ENCODE data around the gene GAGE12H. TPM values are rescaled to one million over a fixed set of nuclear protein-coding genes. Genes with fewer than 3 reads are reported as not detected.

GAGE12H gene
- total and polyA plus RNA-seq, 2 of the 13 experiments (the other 11 are each of a cell fraction or from before 2014, with no cell fraction given): not detected

GRCh38 chrX:49610718-49611310 is 31.1 kb downstream of the GAGE12H start (continued):
- TF ChIP-seq USF2 (IDR thresholded peaks at IDR 0.05; ENCODE audit: low read depth, low read length) (no peak), USF2 (CRISPR knock-in tag; IDR thresholded peaks at IDR 0.05; ENCODE audit: borderline replicate concordance) (peak; percentile 31; the same call in 1 of the 2 replicates), SALL1 (CRISPR knock-in tag; IDR thresholded peaks at IDR 0.05) (peak; percentile 32; the same call in 1 of the 2 replicates), GFI1 (CRISPR knock-in tag; IDR thresholded peaks at IDR 0.05; ENCODE audit: borderline replicate concordance) (peak; percentile 80; the same call in 1 of the 2 replicates), HDAC2 (CRISPR knock-in tag; IDR thresholded peaks at IDR 0.05) (peak; percentile 43; the same call in 1 of the 2 replicates), SAP130 (CRISPR knock-in tag; IDR thresholded peaks at IDR 0.05; ENCODE audit: low read depth) (0 out of 2 replicates have a peak, but pooled peaks have one; percentile 13), ZFP90 (CRISPR knock-in tag; IDR thresholded peaks at IDR 0.05; ENCODE audit: borderline replicate concordance) (no peak), MTA3 (CRISPR knock-in tag; IDR thresholded peaks at IDR 0.05) (no peak), PAXIP1 (CRISPR knock-in tag; conservative IDR thresholded peaks at IDR 0.05) (peak; percentile 74), CEBPB (IDR thresholded peaks at IDR 0.05; ENCODE audit: borderline replicate concordance, low read depth, low read length) (peak; percentile 26; the same call in 1 of the 2 replicates), ZNF878 (CRISPR knock-in tag; IDR thresholded peaks at IDR 0.05) (no peak), YY1 (IDR thresholded peaks at IDR 0.05; ENCODE audit: insufficient read depth, insufficient replicate concordance, low read depth, low read length) (no peak), STAT6 (CRISPR knock-in tag; IDR thresholded peaks at IDR 0.05; ENCODE audit: borderline replicate concordance) (0 out of 2 replicates have a peak, but pooled peaks have one; percentile 38), TBX2 (CRISPR knock-in tag; IDR thresholded peaks at IDR 0.05; ENCODE audit: borderline replicate concordance) (peak; percentile 64; the same call in 1 of the 2 replicates), SOX5 (CRISPR knock-in tag; IDR thresholded peaks at IDR 0.05; ENCODE audit: borderline replicate concordance) (peak; percentile 78; the same call in 1 of the 2 replicates), ZNF850 (CRISPR knock-in tag; conservative IDR thresholded peaks at IDR 0.05) (no peak)

Data from HepG2 (cell line).